Astrocyte of the spinal cord (primary cell): Measurements from ENCODE around the gene ARHGAP22.

Experiments
- DNase-seq: peaks from one replicate; pipeline ENCODE4 v3.0.0; 2011; ENCODE audit warnings: low read depth, low spot score
- H3K4me3 ChIP-seq: 2 replicates; pipeline ENCODE4 v1.5.1; 2011; ENCODE audit warnings: low read depth, mild to moderate bottlenecking, low read length, moderate library complexity
- in situ Hi-C: cut with HindIII; loops from 2 replicates; pipeline ENCODE4 v1.10.0; 2017; ENCODE audit warnings: low sequenced_read_pairs
- TF ChIP-seq, protein P1 (sequence below): IDR thresholded peaks from 2 replicates; pipeline ENCODE4 v1.5.1; 2012; ENCODE audit warnings: low read depth, mild to moderate bottlenecking, low read length, inconsistent platforms

The ARHGAP22 gene

DNA sequence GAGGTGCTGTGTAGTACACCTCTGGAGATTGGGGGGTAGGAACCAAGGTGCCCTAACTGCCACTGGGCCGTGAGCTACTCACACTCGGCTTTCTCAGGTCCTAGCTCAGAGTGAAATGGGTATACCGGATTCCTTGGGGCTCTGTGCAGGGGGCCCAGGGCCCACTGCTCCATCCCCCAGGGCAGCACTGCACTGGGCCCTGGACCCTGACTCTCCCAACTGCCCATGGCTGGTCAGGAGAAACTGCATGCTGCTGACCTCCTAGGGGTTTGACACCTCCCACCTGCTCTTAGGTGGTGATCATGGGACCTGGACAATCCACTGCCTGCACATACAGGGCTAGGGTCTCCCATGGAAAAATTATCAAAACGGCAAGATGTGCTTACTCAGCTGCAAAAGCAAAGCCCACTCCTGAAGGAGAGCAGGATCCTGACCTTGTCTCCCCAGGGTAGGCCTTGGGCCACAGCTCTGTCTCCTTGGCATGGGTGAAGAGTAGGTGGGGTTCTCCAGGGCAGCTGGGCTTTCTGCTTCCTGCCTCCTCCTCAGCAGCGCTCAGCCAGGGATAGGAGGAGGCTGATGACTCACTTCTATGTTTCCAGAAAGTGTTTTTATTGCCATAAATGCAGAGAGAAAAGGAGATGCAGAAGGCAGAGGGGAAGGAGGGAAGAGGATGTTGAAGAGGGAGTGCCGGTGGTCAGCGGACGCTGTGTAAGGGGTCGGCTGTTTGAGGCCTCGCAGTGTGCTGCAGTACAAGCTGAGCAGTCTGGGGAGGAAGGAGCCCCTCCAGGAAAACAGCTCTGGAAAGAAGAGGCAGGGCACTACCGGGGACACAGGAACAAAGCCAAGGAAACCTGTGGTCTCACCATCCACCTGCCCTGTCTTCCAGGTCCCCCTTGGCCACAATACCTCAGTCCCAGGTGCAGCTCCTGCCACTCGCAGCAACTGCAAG lies 107.8 kb downstream of the ARHGAP22 start:
- no peak overlapping the region for H3K4me3 ChIP-seq
- in situ Hi-C loops = no loop called here
- TF ChIP-seq, protein P1, sequence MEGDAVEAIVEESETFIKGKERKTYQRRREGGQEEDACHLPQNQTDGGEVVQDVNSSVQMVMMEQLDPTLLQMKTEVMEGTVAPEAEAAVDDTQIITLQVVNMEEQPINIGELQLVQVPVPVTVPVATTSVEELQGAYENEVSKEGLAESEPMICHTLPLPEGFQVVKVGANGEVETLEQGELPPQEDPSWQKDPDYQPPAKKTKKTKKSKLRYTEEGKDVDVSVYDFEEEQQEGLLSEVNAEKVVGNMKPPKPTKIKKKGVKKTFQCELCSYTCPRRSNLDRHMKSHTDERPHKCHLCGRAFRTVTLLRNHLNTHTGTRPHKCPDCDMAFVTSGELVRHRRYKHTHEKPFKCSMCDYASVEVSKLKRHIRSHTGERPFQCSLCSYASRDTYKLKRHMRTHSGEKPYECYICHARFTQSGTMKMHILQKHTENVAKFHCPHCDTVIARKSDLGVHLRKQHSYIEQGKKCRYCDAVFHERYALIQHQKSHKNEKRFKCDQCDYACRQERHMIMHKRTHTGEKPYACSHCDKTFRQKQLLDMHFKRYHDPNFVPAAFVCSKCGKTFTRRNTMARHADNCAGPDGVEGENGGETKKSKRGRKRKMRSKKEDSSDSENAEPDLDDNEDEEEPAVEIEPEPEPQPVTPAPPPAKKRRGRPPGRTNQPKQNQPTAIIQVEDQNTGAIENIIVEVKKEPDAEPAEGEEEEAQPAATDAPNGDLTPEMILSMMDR = no peak
- peak; percentile 76 for DNase-seq

DNA sequence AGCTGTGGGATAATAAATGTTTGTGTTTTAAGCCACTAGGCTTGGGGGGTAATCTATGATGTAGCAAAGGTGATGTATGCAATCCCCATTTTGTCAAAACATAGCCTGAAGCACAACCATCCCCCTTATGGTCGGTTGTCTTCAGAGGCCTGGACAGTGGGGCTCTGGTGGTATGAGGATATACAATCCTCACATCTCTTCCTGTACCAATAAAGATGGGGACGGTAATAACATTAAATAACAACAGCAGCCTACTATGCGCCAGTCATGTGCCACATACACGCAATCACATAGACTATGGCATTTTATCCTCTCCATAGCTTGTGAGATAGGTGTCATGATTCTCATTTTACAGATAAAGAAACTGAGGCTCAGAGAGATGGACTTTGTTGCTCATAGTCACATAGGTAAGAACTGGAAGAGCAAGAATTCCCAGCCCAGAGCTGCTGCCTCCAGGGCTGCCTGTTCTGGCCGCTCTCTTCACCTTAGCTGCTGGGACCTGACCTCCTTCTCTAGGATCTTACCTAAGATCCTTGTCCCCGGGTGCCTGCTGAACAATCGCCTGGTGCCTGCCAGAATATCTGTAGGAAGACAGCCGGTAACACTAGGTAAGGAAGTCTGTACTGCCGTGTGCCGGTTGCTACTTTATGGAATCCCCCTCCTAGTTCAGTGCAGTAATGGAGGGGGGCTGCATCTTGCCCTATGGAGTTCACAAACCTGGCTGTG lies 108.6 kb downstream of the ARHGAP22 start:
- H3K4me3 ChIP-seq = no peak overlapping the region
- TF ChIP-seq, protein P1 = no peak
- in situ Hi-C loops = no loop called here
- DNase-seq = no peak

DNA sequence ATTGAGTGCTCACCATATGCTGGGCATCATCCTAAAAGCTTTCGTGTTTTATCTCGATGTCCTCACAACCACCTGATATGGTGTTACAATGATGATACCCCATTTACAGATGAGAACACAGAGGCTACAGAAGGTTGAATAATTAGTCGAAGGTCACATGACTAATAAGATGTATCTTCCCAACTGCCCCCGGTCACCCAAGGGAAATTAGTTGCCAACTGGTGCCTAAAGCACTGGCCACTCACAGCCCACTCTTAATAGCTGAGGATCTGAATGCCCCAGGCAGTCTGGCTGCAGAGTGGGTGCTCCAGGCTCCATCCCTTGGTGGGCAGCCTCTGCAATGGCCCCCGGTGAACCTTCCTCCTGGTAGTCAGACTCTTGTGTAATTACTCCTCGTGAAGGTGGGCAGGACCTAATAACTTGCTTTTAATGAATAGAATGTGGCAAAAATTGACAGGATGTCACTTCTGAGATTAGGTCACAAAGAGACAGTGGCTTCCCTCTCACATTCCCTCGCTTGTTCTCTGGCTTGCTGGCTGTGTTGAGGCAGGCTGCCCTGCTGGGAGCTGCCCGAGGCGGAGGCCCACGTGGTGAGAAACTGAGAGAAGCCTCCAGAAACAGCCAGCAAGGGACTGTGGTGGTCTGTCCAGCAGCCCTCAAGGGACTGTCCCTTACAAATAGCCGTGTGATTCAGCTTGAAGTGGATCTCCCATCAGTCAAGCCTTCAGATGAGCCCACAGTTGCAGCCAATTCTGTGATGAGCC lies 109.4 kb downstream of the ARHGAP22 start:
- no peak overlapping the region for H3K4me3 ChIP-seq
- in situ Hi-C loops = no loop called here
- TF ChIP-seq, protein P1 = no peak
- no peak for DNase-seq

DNA sequence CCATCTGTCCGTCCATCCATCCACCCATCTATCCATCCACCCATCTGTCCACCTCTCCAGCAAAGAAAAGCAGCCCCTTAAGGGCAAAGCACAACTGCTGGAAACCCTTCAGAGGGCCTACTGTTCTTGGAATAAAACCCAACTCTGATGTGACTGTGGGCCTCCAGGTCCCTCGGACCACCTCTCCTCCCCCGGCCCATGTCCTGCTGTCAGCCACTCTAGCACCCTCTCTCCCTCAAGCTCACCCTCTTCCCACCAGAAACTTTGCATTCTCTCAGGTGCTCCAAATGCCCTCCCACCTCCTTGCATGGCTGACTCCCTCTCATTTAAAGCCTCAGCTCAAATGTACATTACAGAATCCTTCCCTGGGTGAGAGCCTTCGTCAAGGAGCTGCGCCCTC lies 110.3 kb downstream of the ARHGAP22 start:
- TF ChIP-seq, protein P1 = no peak
- no peak overlapping the region for H3K4me3 ChIP-seq
- in situ Hi-C loops = no loop called here
- no peak for DNase-seq

DNA sequence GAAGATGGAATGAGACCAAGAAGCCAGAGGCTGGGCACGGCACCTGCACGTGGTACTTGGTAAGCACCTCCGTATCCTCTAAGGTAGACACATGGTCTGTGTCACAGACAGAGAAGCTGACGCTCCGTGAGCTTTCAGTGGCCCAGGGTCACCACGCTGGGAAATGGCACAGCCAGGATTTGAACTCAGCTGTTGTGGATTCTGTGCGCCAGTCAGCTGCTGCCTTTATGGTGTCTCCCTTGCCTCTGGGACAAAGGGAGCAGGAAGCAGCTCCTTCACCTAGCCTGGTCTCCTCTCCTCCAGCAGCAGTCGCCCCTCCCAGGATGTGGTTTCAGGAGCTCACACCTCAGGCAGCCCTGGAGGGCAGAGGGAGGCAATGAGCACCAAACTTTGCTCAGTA lies 110.8 kb downstream of the ARHGAP22 start:
- no peak for DNase-seq
- no peak overlapping the region for H3K4me3 ChIP-seq
- TF ChIP-seq, protein P1 = no peak
- in situ Hi-C loops = no loop called here
